Measurements from ENCODE around the gene BDKRB2. TPM values are rescaled to one million over a fixed set of nuclear protein-coding genes. Genes with fewer than 3 reads are reported as not detected.

BDKRB2 gene
- total and polyA plus RNA-seq, 2 of the 8 experiments (the other 6 are each of a cell fraction or from before 2014, with no cell fraction given) = 0.13 to 0.21 TPM

- Histone ChIP-seq H3K79me2 (ENCODE audit: control insufficient read depth in 1 of 2, insufficient read depth in 2 of 2, low read length in 2 of 2) (no peaks in the 10 kb centered on the region), H2BK120ac (replicated peaks; ENCODE audit: low read depth, low read length) (no peak overlapping the region), H2AK5ac (ENCODE audit: low read depth, low read length) (no peak overlapping the region), H4K91ac (replicated peaks; ENCODE audit: insufficient read length, low read length) (no peak overlapping the region), H3K36me3 (ENCODE audit: control insufficient read depth in 2 of 4, insufficient read depth in 4 of 4, low read length in 3 of 4) (no peaks in the 10 kb centered on the region; a peak in 1 of 8 replicates), H3K4me2 (ENCODE audit: insufficient read depth in 1 of 2, low read depth in 2 of 2, low read length in 2 of 2) (no peak overlapping the region), H3K4ac (replicated peaks; ENCODE audit: insufficient read length, low read depth, low read length) (no peak overlapping the region), H3K79me1 (ENCODE audit: low read depth, low read length) (no peaks in the 10 kb centered on the region), H3K14ac (ENCODE audit: insufficient read length) (no peak overlapping the region), H3K9ac (replicated peaks in 1 of 4; ENCODE audit: extremely low read depth in 1 of 4, low read depth in 3 of 4, low read length in 3 of 4) (no peak overlapping the region), H3K56ac (replicated peaks; ENCODE audit: insufficient read length, low read depth, low read length) (no peak overlapping the region), H3K27ac (ENCODE audit: low read depth, low read length) (no peak overlapping the region), H4K8ac (ENCODE audit: extremely low read depth, insufficient read depth, low read length) (no peak overlapping the region), H3K4me1 (replicated peaks in 1 of 4; ENCODE audit: control insufficient read depth in 3 of 4, insufficient read depth in 4 of 4, low read length in 3 of 4) (peaks cover 0 to 6% (median 2%) of the 10 kb centered on the region in 4 experiments; a peak in 2 of 7 replicates), H4K20me1 (replicated peaks in 1 of 2; ENCODE audit: control insufficient read depth in 1 of 2, insufficient read depth in 2 of 2, low read length in 2 of 2) (no peaks in the 10 kb centered on the region), H2BK20ac (ENCODE audit: low read length) (no peak overlapping the region), H4K5ac (ENCODE audit: insufficient read length, low read depth, low read length) (no peak overlapping the region), H3K4me3 (ENCODE audit: extremely low read depth in 1 of 4, insufficient read depth in 2 of 4, low read depth in 3 of 4, low read length in 4 of 4) (no peak overlapping the region), H3K23ac (ENCODE audit: insufficient read length) (no peak overlapping the region), H3K27me3 (replicated peaks in 1 of 4; ENCODE audit: control insufficient read depth in 3 of 4, extremely low read depth in 1 of 4, insufficient read depth in 3 of 4, low read length in 3 of 4) (no peaks in the 10 kb centered on the region), H3K23me2 (ENCODE audit: low read depth, low read length) (no peaks in the 10 kb centered on the region), H2BK12ac (ENCODE audit: low read depth, low read length) (no peak overlapping the region), H2BK15ac (ENCODE audit: low read length) (no peak overlapping the region), H2BK5ac (ENCODE audit: low read depth, low read length) (no peak overlapping the region), H3K9me3 (ENCODE audit: insufficient read depth in 2 of 2, low read depth in 1 of 2, low read length in 1 of 2) (peaks cover 4 to 7% of the 10 kb centered on the region in 2 experiments; a peak in 3 of 4 replicates), H3K18ac (ENCODE audit: extremely low read depth, low read length) (no peak overlapping the region), H2AFZ (ENCODE audit: low read length) (no peak overlapping the region)
- ChIA-PET CTCF (ENCODE audit: partially characterized antibody) (interaction anchor here (0.6 to 12.6 kb wide), 10 partner anchors 8 to 713 kb away, joined by 3 to 268 read pairs (median 8); no protein-coding TSS in a partner anchor), POLR2A (ENCODE audit: partially characterized antibody) (no interaction called here)
- TF ChIP-seq BACH1 (IDR thresholded peaks at IDR 0.05; ENCODE audit: low read length) (no peak), KDM5A (IDR thresholded peaks at IDR 0.05; ENCODE audit: low read length) (no peak)
- DNase-seq (ENCODE audit: low read depth in 1 of 2, low spot score in 2 of 2) (peak in 1 of 2 experiments; percentile 16), FAIRE-seq (no peak)
- 58% methylated on average over 3 of the region's 3 CpGs; no CpG with 5 or more reads in 1 of the 2 experiments for WGBS, 2 experiments (ENCODE audit: extremely low coverage in 1 of 2, insufficient coverage in 1 of 2, insufficient read length in 1 of 2, insufficient replicate concordance in 2 of 2, low coverage in 1 of 2, low lambda C conversion rate in 2 of 2, missing lambda C conversion rate in 1 of 2)
Measured at GRCh38 chr14:96272777-96273473, 68.3 kb downstream of the BDKRB2 start.

Data from H1 (cell line).